ENCODE results near the gene APOBEC4. TPM values are rescaled to one million over a fixed set of nuclear protein-coding genes. Genes with fewer than 3 reads are reported as not detected.

Gene APOBEC4
- total and polyA plus RNA-seq, 9 of the 15 experiments (the other 6 are each of a cell fraction or from before 2014, with no cell fraction given) = not detected

- no peak for TF ChIP-seq ZNF609 (CRISPR knock-in tag; IDR thresholded peaks at IDR 0.05; ENCODE audit: borderline replicate concordance)
- no peak for TF ChIP-seq GATAD2B (IDR thresholded peaks at IDR 0.05; ENCODE audit: borderline replicate concordance)
- no peak for TF ChIP-seq E2F1 (CRISPR knock-in tag; IDR thresholded peaks at IDR 0.05)
- TF ChIP-seq CEBPZ (IDR thresholded peaks at IDR 0.05; ENCODE audit: borderline replicate concordance, low read depth, low read length) = no peak
- no peak for TF ChIP-seq TFAM (CRISPR knock-in tag; conservative IDR thresholded peaks at IDR 0.05)
- TF ChIP-seq HDAC3 (IDR thresholded peaks at IDR 0.05; ENCODE audit: borderline replicate concordance, partially characterized antibody) = no peak
- no peak for TF ChIP-seq MTA3 (IDR thresholded peaks at IDR 0.05; ENCODE audit: borderline replicate concordance)
- no peak for TF ChIP-seq PCBP2 (IDR thresholded peaks at IDR 0.05; ENCODE audit: low read depth, low read length, poor library complexity, severe bottlenecking)
- no peak for TF ChIP-seq TAF7 (tag; IDR thresholded peaks at IDR 0.05)
Measured at GRCh38 chr1:183652107-183652506, 1.0 kb downstream of the APOBEC4 start (continued).
